Renal cortical epithelial cell (primary cell): Measurements from ENCODE around the gene PABPN1. TPM values are rescaled to one million over a fixed set of nuclear protein-coding genes. Genes with fewer than 3 reads are reported as not detected.
"Not testable (repeated sequence)": the region's sequence is repeated elsewhere in the genome, so short reads cannot be mapped to it uniquely, and the experiment has no call there.

Experiments used
- DNase-seq: peaks from one replicate; pipeline ENCODE4 v3.0.0-alpha.2; 2011; ENCODE audit warnings: low read depth
- total RNA-seq: library from RNA; depleted of rRNA; stranded (reverse); fragments of >200 nt; gene quantifications from 2 replicates; pipeline ENCODE4 v1.2.3, GENCODE V29; 2014

Gene PABPN1
- total RNA-seq, 1 donor from 2014 or later, result 80.0 TPM

DNA sequence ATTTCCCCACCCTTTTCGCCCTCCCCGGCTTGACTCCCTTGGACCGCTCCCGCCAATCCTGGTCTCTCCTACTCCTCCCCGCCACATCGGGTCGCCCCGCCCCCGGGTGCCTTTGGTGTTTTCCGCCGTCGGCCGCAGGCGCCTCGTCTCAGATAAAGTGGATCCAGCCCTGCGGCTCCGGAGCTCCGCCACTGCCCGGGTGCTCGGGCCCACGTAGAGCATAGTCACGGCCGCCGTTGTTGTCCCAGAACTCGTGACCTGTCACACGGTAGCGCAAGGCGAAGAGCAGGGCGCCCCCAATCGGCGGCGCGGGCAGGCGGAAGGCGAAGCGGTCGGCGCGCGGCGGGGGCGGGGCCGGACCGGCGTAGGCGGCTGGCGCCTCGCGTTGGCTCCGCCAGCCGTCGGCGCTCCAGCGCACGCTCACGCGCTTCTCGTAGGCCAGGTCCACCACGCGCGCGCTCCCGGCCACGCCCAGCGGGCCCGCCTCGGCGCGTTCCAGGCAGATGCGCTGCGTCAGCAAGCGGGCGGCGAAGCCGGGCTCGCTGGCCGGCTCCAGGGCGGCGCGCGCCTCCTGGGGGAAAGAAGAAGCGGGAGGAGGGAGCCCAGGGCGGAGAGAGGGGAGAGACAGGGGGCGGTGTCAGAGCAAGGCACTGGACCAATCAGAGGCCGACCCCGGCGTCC, 19.8 kb upstream of the PABPN1 start:
- peak; percentile 91 for DNase-seq

DNA sequence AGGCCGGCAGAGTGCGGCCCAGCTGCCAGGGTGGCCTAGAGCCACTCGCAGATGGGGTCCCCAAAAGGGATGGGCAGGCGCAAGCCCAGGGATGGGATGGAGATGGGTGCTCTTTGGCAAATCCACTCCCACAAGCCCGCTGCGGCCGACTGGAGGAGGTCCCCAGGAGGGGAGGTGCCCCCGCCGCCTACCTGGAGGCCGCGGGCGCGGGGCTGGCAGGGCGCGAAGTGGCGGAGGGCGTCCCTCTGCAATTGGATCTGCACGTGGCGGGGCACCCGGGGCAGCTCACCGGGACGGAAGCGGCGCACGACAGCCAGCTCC, 19.3 kb upstream of the PABPN1 start:
- DNase-seq, result no peak

DNA sequence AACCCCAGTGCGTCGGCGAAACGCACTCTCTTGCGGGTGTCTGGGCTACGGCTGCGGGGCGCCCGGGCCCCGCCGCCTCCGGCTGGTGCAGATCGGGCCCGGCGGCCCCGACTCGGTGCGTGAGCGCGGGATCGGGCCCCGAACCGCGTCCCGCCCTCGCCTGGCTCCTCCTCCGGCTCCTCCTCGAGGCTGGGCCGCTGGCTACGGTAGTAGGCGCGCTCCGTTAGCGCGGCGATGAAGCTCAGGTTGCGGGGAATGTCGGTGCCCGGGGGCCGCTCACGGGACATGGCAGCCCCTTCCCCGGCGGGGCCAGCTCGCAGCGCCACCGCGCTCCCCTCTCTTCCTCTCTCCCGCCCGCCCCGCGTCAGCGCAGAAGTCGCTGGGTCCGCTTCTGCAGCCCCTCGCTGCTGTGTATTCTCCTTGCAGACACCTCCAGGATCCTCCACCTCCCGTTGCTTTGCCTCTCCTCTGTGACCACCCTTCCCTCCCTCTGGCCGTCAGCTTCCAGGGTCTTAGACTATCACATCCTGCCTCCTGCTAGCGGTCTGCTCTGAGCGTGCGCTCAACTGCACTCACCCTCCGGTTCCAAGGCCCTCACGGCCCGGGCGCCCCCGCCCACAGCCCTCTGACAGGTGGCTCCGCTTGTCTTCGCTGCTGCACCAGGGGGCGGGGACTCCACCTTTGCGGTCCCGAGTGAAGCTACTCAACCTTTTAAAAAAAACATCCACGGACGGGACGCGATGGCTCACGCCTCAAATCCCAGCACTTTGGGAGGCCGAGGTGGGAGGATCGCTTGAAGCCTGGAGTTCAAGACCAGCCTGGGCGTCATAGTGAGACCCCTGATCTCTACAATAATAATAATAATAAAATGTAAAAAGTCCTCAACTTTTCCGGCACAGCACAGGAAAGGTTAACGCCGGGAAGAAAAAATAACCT, 18.7 kb upstream of the PABPN1 start, which contains the start of gene PPP1R3E:
Gene PPP1R3E, minus strand, starts transcription at position 570 of the 936 bp plus-strand sequence. Its CDS starts 283 bp downstream, at position 287.
- peak; percentile 28 for DNase-seq

DNA sequence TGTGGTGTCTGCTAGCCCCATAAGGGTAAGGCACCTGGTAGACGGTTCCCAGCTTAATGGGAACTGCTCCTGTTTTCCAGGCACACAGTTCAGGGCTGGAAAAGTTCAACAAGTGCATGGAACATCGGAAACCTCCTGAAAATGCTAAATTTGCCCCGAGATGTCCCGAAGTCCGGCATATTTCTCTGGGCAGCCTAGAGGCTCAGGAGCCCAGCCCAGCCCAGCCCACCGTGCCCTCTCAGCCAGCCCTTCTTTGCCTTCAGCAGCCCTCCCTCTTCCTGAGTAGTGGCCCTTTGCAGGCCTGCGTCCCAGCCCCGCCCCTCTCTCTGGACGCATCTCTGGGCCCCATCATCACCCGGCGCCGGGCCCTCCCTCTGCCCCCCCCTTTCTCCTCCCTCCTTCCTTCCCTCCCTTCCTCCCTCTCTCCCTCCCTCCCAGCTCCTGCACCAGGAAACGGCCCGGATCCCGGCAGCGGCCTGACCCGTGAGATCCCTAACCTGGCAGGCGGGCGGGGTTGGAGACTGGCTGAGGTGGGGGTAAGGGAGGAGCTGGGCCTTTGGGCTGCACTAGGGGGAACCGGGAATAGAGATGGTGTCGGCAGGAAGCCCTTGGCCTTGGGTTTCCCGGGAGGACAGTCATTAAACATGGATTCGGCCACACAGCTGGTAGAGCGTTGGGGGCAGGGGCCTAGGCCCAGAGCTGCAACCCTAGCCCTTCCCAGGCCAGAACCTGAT, 14.7 kb upstream of the PABPN1 start, which contains the start of gene BCL2L2:
Gene BCL2L2, plus strand, starts transcription at position 422 of the 734 bp plus-strand sequence. CDS start 935 bp downstream, outside the sequence.
- peak; percentile 72 for DNase-seq

DNA sequence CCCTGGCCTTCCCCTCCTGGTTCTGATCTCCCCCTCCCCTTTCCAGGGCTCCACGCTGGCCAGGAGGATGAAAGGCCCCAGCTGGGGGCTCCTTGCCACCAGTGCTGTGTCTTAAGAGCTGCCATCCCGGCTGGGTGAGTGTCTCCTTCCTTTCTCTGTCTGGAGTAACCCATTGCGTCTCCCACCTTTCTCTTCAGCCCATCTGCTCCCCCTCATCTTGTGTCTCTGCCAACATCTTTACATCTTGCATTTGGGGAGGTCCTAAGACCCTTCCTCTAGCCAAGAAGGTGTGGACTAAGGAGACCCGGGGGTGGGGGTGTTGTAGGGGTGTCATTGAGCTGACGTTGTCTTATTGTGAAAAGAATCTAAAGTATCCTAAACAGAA, 14.1 kb upstream of the PABPN1 start:
- DNase-seq, result no peak

DNA sequence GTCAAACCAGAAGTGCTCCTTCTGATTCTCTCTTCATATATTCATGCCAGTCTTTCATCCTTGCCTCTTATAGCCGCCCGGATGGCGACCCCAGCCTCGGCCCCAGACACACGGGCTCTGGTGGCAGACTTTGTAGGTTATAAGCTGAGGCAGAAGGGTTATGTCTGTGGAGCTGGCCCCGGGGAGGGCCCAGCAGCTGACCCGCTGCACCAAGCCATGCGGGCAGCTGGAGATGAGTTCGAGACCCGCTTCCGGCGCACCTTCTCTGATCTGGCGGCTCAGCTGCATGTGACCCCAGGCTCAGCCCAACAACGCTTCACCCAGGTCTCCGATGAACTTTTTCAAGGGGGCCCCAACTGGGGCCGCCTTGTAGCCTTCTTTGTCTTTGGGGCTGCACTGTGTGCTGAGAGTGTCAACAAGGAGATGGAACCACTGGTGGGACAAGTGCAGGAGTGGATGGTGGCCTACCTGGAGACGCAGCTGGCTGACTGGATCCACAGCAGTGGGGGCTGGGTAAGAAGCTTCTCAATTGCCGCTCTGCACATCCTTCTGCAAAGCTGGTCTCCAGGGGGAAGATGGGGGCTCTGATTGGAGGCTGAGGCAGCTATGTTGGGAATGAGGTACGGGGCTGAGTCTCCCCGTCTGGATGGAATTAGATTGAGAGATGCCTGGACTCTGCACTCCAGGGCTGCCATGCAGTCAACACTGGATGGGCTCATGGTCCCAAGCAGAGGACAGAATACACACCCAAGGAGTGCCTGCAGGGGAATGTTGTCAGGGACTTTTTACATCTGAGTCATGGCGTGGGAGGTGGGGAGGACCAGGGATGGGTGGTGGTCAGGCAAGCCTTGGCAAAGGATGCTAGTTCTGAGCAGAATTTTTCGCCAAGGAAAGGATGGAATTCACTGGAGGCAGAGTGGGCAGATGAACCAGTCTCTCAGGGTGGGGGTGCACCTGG, 13.3 kb upstream of the PABPN1 start:
- DNase-seq, result no peak

DNA sequence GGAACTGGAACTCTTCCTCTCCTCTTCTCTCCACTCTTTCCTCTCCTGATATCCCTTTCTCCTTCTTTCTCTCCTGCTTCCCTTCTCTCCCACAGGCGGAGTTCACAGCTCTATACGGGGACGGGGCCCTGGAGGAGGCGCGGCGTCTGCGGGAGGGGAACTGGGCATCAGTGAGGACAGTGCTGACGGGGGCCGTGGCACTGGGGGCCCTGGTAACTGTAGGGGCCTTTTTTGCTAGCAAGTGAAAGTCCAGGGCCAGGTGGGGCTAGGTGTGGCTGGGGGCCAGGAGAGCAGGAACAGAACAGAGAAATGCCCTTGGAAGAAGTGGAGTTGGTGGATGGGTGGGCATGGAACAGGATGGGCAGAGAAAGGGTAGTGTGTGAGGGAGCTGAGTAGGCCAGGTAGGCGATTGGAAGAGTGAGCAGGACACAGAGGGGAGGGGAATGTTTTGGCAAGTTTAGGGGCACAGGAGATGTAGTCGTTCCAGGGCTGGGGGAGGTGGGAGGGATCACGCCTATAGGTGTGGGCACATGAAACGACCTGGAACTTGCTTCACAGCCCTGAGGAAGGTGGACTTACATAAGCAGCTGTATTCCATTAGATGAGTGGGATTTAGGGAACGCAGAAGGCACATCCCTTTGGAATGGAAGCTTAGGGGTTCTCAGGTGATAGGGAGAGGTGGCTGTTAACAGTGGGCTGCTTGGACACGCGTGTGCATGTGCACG, 12.4 kb upstream of the PABPN1 start:
- no peak for DNase-seq

DNA sequence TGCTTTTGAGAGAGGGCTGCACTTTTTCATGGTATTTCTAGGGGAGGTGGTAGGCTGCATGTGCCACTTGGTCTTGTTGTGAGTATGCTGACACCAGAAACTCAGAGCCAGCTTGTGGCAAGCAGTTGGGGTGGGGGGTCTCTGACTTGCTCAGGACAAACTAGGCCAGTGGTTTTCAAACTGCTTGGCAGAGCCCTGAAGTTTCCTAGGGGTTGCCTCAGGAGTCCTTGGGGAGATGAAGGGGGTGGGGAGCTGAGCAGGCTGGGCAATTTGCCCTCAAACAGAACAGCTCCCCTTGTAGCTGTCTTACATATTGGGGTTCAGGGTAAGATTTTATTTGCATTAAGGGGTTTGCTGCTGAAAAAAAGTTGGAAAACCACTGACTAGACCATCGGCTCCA, 10.7 kb upstream of the PABPN1 start:
- DNase-seq, result no peak

DNA sequence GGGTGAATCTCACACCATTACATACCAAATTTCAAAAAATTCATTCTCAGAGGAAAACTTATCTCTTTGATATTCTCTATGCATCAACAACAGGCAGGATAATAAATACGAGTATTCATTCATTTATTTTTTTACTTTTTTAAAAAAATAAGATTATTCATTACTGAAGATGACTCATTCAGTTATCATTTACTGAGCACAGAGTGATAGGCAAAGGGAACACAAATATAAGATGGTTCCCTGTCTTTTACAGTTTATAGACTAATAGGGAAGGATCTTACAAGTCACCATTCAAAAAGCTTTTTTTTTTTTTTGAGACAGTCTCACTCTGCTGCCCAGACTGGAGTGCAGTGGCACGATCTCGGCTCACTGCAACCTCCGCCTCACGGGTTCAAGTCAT, 5.0 kb upstream of the PABPN1 start:
- DNase-seq, result no peak

DNA sequence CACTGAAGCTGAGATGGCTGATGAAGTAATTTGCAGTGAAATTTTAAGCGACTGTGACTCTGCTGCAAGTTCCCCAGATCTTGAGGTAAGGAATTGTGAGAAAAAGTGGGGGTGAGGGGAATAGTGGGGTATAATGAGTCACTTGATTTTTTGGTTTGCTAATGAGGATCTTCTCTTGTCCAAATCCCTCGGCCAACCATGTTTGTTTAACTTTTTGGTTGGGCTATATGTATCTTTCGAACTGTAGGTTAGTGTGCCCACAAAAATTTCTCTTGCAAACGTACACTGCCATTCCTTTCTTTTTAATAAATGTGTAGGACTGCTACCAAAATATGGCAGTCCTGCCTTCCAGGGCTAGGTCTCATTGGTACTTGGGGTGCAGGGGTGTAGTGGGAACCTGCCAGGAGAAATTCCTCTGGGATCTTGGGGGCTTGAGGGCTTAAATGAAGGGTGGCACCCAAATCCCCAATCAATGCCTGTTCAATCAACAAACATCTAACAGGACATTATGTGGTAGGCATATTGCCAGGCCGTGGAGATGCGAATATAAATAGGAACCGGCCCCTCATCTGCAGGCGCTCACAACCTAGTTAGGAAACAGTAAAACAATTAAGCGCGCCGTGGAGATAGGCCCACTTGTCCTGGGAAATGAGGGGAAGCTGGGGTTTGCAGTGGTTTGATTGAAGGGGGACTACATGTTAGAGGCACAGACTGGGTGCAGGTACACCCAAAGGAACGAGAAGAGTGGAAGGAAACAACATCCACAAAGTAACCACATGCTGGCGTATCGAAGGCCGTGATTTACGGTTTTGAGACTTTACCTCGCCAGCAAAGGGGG, 1.3 kb upstream of the PABPN1 start:
- DNase-seq, result no peak

DNA sequence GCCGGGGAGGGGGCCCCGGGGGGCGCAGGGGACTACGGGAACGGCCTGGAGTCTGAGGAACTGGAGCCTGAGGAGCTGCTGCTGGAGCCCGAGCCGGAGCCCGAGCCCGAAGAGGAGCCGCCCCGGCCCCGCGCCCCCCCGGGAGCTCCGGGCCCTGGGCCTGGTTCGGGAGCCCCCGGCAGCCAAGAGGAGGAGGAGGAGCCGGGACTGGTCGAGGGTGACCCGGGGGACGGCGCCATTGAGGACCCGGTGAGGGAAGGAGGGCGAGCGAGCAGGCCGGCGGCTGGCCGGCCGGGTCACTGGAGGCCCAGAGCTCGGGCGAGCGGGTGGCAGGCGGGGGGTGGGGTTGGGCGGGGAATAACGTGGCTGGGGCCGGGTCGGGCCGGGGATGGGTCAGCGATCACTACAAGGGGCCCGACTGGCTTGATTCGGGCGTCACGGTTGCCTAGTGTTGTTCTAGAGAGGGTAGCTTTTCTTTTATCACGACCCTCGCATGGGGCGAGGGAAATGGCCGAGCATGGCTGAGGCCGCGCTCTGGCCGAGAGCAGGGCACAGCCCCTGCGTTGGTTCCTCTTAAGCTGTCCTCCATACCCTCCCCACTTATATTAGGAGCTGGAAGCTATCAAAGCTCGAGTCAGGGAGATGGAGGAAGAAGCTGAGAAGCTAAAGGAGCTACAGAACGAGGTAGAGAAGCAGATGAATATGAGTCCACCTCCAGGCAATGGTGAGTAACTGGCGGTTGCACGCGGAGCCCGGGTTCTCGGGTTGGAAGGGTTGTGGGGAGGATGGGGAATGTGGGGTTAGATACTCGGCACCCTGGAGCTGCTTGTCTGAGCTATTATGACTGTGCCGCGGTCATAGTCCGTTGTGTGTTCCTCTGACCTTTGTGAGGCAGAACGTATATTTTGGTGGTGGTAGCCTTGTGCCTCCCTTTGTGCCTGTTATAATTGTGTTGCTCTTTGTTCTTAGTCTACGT, 603 bp downstream of the PABPN1 start:
- DNase-seq, result peak; percentile 41

DNA sequence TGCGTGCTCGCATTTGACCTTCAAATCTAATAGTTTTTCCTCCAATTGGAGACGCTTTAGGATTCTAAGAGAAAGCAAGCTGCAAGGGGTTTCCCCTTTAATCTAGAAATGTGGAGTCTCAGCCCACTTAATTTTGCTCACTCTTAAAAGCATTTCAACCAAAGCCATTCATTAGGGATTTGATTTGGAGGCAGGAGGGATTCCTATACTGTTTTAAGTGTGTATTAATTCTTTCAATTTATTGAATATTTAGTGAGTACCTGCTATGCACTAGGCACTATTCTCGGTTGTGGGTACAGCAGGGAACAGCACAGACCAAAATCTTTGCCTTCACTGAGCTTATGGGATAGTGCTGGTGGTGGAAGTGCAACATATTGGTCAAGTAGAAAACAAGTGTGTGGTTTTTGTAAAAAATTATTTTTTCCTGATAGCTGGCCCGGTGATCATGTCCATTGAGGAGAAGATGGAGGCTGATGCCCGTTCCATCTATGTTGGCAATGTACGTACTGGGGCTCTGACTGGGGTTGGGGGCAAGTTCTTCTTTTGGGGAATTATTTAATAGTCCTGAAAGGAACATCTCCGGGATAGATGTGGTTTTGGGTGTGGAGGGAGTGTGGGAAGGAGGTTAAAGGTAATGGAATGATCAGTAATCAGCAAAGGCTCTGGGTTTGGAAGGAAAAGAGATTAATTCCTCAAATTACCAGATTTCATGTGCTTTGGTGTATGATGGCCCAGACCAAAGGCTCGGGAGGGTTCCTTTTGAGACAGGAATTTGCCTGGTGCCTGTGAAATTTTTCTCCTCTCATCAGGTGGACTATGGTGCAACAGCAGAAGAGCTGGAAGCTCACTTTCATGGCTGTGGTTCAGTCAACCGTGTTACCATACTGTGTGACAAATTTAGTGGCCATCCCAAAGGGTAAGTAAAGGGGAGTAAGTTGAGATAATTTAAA, 1.6 kb downstream of the PABPN1 start:
- DNase-seq, result no peak

DNA sequence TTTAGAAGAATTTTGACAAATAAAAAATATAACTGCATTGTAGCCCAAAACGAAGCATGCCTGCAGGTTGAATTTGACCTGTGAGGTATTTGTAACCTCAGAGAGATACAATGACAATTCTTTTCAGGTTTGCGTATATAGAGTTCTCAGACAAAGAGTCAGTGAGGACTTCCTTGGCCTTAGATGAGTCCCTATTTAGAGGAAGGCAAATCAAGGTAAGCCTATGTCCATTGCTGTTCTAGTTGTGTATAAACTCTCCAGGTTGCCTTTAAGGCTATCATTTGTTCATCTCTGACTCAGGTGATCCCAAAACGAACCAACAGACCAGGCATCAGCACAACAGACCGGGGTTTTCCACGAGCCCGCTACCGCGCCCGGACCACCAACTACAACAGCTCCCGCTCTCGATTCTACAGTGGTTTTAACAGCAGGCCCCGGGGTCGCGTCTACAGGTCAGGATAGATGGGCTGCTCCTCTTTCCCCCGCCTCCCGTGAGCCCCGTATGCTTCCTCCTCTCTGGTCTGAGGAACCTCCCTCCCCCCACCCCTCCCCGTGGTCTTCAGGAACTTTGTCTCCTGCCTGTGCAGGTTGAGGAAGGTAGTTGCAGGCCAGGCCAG, 2.7 kb downstream of the PABPN1 start:
- DNase-seq, result no peak

DNA sequence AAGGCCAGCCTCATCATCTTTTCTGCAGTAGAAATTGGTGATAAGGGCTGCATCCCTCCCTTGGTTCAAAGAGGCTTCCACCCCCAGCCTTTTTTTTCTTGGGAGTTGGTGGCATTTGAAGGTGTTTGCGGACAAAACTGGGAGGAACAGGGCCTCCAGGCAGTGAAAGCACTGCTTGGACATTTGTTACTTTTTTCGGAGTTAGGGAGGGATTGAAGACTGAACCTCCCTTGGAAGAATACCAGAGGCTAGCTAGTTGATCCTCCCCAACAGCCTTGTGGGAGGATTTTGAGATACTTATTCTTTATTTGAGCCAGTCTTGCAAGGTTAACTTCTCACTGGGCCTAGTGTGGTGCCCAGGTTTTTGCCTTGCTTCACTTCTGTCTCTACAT, 3.2 kb downstream of the PABPN1 start:
- DNase-seq, result no peak

DNA sequence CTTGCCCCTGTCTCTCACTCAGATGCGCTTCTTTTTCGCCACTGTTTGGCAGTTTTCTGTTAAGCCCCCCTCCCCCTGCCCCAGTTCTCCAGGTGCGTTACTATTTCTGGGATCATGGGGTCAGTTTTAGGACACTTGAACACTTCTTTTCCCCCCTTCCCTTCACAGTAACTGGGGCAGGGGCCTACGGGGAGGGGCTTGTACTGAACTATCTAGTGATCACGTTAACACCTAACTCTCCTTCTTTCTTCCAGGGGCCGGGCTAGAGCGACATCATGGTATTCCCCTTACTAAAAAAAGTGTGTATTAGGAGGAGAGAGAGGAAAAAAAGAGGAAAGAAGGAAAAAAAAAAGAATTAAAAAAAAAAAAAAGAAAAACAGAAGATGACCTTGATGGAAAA, 3.7 kb downstream of the PABPN1 start:
- DNase-seq, result no peak

DNA sequence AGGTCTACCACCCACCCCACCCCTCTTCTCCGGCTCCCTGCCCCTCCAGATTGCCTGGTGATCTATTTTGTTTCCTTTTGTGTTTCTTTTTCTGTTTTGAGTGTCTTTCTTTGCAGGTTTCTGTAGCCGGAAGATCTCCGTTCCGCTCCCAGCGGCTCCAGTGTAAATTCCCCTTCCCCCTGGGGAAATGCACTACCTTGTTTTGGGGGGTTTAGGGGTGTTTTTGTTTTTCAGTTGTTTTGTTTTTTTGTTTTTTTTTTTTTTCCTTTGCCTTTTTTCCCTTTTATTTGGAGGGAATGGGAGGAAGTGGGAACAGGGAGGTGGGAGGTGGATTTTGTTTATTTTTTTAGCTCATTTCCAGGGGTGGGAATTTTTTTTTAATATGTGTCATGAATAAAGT, 4.5 kb downstream of the PABPN1 start:
- not testable (repeated sequence) for DNase-seq
